CD4-positive, alpha-beta T cell treated with Interleukin-2 at 100 ng/mL for 4 hours (primary cell): ENCODE results near the gene UBE2S.
"Not testable (repeated sequence)": the region's sequence is repeated elsewhere in the genome, so short reads cannot be mapped to it uniquely, and the experiment has no call there.

Experiments used
- DNase-seq: peaks from one replicate; pipeline ENCODE4 v3.0.0-alpha.2; 2020; ENCODE audit warnings: low spot score

Gene UBE2S

DNA sequence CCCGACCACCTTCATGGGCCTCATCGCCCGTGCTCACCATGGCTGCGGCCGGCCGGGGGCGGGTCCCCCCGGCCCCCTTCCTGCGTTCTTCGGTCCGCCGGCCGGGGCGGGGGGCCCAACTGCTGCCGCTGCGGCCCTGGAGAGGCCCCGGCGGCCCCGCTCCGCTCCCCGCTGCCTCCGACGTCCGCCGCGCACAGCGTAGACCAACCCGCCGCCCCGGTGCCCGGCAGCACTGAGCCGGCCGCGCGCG lies at the start of gene UBE2S:
Gene UBE2S (minus strand): TSS at position 239 of the 250 bp plus-strand sequence. CDS start 199 bp downstream, at position 40.
- not testable (repeated sequence) for DNase-seq

DNA sequence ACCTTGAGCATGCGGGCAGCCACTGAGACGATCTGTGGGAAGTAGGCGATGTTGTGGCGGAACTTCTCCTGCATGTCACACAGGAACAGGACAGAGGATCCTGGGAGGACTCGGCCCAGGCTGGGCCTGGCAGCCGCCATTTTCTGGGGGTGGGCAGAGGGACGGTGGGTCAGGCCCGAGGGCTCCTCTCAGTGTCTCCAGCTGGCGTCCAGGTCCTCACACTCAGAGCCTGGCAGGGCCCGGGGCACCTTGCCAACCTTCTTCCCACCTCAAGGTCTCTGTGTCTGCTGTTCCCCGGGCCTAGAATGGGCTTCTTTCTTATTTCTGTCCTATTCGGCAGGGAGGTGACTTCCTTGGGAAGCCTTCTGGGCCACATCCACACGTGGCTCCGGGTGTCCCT lies 48.8 kb upstream of the UBE2S start:
- no peak for DNase-seq

DNA sequence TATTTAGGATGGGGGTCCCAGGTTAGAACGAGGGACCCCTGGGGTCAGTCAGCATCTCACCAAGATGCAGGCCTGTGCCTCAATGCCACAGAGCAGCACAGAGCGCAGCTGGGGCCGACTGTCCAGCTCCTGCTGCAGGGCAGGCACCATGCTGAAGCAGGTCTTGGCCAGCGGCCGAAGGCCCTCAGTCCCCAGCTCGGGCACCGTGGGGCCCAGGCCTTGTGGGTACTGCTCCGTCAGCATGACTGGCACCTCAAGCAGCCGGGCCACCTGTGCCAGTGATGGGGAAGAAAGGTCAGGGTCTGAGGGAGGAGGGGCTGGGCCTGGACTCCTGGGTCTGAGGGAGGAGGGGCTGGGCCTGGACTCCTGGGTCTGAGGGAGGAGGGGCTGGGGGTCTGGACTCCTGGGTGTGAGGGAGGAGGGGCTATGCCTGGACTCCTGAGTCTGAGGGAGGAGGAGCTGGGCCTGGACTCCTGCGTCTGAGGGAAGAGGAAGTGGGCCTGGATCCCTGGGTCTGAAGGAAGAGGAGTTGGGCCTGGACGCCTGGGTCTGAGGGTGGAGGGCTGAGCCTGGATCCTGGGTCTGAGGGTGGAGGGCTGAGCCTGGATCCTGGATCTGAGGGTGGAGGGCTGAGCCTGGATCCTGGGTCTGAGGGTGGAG lies 48.1 kb upstream of the UBE2S start:
- DNase-seq, result no peak

DNA sequence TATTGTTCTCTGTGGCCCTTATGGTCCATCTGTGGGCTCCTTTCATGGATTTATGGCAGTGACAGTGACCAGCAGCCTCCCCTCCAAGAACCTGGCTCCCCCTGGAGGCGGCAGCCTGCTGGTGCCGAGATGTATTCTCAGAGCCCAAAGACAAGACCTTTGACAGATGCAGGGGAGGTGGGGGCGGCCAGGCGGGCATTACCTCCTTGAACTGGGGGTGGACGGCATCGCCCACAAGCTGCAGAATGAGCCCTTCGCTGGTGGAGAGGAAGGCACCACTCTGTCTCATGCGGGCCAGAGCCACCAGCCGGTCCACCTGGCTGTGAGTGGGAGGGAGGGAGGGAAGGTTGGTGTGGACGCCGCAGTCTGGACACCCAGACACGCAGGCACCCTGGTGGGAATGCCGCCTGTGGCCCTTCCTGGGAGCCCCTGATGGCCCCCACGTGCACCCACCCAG lies 47.2 kb upstream of the UBE2S start:
- peak; percentile 50 for DNase-seq

DNA sequence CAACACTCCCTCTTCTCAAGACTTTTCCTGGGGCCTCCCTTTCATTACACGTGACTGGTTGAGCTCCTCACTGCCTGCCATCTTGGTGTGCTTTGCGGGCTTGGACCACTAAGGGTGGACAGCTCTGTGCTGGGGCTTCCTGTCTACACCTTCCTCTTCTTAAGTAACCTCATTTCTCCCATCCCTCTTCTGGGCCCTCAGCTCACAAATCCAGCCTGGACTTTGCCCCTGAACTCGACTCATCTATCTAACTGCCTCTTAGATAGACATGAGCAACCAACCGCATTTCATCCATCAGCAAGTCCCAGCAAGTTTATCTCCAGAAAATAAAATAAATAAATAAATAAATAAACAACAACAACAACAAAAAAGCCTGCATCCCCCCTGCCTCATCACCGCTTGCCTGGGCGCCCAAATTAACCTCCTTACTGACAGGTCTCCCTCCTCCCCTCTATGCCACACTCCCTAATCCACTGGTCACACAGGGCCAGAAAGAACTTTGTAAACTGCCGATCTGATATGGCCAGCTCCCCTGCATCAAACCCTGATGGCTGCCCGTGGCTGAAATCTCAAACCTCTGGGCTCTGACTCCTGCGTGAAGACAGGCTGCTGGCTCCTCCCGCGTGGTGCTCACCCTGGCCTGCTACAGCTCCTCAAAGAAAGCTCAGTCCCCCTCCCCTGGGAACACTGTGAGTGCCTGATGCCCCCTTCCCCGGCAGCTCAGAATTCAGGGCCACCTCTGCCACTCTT lies 46.1 kb upstream of the UBE2S start:
- DNase-seq, result no peak

DNA sequence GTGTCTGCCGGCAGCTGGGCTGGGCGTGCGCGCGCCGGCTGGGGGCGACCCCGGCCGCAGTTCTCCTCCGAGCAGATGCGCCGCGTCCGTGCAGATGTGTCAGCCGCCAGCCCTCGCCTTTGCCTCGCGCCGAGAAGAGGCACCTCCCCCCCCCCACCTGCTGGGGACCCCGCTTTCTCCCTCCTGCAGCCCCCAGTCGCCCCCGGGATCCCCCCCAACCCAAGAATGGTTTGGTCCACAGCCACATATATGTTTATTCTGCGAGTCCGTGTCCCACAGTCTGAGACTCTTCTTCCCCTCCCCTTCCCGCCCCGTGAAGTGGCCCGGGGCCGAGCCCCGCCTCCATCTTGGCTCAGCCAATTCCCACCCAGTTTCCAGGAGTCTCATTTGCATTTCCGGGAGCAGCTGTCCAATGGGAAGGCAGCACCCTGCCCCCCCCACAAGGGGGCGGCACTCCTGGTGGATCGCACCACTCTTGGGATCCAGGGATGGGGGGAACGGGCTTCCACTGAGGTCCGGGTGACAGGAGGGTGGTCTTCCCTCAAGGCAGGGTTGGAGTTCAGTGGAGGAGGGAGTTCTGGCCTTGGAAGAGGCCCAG lies 45.3 kb upstream of the UBE2S start:
- peak; percentile 46 for DNase-seq

DNA sequence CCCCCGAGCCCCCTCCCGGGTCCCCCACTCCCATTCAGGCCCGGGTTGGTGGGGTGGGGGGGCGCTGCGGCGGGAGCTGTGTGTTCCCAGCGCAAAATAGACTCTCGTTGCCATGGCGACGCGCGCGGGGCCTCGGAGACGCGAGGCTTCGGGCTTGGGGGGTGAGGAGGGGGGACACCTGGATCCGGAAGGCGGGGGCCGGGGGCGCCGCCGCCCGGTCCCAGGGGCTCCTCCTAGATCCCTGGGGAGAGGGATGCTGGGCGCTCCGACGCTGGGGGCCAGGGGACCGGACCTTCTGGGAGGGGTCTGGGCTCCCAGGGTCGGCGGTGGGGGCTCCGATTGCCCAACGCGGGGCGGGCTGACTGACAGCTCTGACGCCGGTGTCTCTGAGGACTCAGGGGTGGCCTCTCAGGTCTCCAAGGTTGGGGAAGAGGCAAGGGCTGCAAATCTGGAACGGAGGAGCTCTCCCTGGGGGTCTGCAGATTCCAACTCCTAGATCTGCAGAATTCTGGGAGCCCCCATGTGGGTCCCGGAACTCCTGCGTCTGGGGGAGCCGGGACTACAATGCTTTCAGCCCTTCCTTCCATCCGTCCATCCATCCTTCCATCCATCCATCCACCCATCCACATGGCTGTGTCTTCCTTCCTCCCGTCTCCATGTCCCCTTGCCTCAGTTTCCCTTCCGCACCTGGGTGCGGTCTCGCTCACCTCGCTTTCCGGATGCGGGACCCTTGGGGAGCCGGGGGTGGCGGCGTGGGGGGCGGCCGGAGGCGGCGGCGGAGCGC lies 44.6 kb upstream of the UBE2S start:
- no peak for DNase-seq

DNA sequence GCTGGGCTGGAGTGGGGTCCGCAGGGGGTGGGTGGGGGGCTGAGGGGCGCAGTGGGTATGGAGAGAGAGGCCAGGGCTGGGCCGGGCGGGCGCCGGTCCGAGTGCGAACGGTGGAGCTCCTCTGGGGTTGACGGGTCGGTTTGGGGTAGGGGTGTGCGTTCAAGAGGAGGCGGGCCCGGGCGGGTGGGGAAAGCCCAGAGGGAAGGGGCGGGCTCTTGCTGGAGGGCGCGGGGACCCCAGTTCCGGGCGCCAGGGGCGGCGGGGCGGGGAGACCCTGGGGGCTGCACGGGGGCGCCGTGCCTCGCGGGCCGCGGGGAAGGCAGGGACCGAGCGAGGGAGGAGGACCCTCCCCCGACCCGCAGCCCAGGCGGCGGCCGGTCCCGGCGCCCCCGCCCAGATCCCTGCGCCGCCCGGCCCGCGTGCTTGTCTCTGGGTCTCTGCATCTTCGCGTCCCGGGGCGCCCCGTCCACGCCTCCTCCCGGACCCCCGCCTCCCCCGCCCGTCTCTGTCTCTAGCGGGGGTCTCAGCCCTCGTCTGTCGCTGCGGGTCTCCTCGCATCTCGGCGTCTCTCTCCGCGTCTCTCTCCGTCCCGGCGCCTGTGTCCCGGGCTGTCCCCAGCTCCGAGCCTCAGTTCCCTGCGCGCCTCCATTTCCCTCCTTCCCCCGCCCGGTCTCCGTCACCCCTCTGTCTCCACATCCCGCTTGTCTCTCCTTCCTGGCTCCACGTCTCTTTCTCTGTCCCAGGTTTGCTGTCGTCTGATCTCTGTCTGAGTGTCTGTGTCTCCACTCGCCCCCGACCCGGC lies 43.8 kb upstream of the UBE2S start:
- DNase-seq, result no peak

DNA sequence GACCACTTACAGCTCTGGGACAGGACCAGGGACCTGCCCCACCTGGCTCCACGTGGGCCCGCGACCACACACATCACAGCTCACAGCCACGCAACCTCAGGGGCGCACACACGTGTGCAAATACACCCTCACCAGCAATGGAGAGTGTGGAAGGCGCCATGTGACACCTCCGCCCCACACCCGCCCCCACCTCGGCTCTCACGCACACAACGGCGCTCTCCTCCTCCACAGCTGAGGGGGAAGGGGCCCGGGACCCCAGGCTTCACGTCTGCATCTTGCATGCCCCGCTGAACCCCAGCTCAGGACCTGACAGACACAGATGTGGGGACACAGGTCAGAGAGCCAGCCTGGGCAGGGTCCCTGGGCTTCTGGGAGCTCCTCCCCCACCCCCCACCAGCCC lies 41.9 kb upstream of the UBE2S start:
- no peak for DNase-seq

DNA sequence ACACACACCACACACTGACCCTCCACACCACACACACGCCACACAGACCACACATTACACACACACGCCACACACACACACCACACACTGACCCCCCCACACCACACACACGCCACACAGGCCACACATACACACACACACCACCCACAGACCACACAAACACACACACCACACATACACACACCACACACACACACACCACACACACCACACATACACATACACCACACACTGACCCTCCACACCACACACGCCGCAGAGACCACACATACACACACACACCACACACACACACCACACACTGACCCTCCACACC lies 40.5 kb upstream of the UBE2S start:
- not testable (repeated sequence) for DNase-seq

DNA sequence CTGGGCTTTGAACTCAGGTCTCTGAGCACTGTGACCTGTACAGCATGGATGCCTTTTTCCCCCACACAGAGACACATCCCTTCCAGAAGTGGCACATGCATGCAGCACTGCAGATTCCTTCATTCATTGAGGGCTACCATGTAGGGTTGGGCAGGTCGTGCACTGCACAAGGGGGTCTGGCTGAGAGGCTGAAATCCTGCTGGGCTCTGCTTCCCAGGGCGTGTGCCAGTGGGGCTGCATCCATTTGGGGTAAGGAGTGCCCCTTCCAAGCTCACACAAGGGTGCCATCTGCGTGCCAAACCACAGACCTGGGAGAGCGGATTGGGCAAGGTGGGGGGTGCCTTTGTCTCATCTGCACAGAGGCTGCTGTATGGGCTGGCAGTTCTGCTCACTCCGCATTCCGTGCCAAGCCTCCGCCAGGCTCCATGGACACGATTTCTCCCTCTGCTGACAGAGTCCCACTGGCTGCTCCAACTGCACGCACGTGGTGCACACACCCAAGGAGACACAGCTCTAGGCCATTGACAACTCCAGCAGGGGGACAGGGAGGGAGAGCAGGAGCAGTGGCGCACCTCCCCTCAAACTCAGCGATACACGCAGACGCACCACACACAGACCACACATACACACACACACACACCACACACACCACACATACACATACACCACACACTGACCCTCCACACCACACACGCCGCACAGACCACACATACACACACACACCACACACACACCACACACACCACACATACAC lies 40.0 kb upstream of the UBE2S start:
- DNase-seq, result no peak

DNA sequence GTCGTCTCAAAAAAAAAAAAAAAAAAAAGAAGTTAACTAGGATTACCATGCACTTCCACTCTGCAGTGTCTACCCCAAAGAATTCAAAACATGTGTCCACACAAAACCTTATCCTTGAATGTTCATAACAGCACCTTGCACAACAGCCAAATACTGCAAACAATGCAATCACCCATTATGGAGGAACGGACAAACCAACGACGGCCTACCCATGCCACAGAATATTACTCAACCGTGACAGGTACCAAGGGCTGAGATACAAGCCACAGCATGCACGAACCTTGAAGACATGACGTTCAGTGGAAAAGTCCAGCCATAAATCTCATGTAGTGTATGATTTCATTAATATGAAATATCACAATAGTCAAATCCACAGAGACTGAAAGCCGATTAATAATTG lies 38.5 kb upstream of the UBE2S start:
- DNase-seq, result no peak

DNA sequence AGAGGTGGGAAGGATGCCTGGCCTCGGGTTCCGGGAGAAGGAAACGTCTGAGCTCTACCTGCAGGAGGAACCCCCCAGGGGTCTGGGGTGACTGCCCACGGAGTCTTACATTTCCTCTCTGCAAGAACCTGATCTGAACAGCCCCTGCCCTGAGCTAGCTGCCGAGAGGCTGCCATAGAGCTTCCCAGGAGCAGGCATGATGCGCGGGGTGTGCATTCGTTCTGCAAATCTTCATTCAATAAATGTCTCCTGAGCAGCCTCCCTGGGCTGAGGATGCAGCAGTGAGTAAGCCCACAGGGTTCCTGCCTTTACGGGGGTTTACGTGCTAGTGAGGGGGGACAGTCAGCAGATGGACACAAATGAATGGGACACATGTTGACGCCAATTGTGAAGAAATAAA lies 37.1 kb upstream of the UBE2S start:
- DNase-seq, result no peak

DNA sequence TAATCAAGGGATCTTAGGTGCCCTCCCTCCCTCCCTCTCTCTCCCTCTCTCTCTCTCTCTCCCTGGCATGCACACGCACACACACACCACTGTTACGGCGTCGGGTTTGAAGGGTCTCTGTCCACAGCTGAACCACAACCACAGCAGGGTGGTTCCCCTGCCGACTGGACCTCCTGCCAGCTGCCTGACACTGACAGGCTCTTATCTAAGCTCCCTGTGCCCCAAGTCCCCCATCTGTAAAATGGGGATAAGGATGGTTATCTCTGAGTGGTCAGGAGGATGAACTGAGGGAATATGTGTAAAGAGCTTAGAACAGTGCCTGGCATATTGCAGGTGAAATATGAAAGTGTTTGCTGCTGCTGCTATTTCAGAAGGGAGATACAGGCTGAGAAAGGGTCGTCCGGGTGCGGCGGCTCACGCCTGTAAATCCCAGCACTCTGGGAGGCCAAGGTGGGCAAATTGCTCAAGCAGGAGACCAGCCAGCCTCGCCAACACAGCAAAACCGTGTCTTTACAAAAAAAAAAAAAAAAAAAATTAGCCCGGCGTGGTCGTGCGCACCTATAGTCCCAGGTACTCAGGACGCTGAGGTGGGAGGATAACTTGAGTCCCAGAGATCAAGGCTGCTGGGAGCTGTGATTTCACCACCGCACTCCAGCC lies 36.4 kb upstream of the UBE2S start:
- DNase-seq, result no peak

DNA sequence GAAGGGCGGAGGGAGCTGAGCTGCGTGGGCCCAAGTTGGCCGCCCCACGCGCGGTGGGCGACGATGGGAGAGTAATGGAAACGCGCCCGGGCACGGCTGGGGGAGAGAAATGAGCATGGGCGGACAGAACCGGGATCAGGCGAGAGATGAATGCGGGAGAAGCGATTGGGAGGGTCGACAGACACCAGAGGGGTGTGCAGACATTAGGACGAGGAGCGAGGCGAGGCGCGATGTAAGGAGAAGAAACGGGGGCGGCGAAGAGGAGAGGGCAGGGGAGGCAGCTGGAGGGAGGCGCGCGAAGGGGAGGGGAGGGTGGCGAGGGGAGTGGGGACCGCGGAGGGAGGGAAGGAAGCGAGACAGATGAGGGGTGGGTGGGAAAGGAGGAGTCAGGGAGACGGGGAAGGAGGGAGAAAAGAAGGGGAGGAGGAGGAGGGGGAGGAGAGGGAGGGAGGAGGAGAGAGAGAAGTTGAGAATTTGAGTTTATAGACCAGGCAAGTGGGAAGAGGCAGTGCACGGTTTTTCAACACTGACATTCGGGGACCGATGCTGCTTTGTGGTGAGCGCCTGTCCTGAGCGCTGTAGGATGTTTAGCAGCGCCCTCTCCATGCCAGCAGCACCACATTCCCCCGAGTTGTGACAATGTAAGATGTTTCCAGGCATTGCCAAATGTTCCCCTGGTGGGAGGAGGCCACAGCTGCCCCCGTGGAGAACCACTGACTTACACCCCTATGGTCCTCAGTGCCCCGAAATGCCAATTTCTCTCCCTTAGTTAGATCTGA lies 35.6 kb upstream of the UBE2S start, which contains the start of gene SHISA7:
Gene SHISA7 (minus strand): TSS at position 256 of the 779 bp plus-strand sequence. CDS start 437 bp downstream, outside the sequence.
- no peak for DNase-seq

DNA sequence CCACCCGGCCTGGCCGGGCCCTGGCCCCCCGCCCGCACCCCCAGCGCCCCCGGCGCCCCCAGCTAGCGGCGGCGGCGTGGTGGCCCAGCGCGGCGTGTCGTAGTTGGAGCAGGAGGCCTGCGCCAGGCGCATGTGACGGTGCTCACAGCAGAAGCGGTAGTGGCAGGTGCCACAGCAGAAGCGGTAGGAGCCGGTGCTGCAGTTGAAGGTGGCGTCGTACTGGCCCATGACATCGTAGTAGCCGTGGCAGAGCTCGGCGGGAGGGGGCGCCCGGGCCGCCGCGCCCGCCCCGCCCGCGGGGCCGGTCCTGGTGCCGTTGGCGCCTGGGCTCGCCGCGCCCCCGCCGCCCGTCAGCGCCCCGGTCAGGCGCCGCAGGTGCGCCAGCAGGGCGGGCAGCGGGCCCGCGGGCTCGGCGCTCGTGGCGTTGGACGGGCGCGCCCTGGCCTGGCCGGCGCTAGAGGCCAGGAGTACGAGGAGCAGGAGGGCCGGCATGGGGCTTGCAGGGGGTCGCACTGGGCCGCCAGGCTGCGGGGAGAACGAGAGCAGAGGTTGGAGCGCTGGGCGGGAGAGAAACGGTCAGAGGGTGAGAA lies 34.9 kb upstream of the UBE2S start:
- DNase-seq, result no peak

DNA sequence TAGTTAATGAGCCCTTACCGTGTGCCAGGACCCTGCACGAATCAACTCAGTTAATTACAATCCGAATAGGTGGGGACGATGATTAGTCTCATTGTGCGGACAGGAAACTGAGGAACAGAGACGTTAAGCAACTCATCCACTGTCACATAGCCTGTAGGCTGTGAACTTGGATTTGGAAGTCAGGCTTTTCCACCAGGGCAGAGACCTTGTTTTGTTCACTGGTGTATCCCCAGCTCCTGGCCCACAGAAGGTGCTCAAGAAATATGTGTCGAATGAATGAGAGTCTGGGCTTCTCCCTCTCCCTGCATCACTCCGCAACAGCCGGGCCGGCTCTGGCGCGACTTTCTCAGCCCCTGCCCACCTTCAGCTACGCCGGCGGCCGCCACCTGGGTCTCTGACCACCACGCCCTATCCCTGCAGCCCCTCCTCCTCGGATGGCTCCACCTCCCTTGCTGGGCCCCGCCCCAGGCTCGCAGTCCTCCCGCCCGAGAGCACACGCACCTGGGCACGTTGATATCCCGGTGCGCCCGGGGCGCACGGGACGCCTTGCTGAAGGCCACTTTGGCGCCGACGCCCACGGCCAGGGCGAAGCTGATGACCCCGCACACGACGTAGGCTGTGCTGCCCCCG lies 34.2 kb upstream of the UBE2S start:
- DNase-seq, result no peak

DNA sequence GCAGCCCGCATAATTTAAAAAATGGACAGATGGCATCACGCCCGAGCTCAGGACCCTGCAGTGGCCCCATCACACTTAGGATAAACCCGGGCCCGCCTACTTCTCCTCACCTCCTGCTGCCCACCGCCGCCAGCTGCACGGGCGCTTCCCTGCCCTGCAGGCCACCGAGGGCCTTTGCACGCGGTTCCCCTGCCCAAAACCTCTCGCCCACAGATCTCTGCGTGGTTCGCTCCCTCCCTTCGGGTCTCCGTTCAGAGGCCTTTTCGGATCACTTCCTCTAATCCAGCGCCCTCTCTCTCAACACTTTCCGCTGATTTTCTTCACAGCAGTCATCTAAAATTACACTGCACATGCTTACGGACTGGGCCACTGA lies 33.7 kb upstream of the UBE2S start:
- no peak for DNase-seq
